ENCODE results near the gene CLCA2. TPM values are rescaled to one million over a fixed set of nuclear protein-coding genes. Genes with fewer than 3 reads are reported as not detected.

The CLCA2 gene
- total and polyA plus RNA-seq, 12 donors: 0.11 to 1.1 (median 0.25) TPM; not detected in 2

- 2 to 6% (median 5%) methylated on average over 4 of the region's 4 CpGs for WGBS, 4 donors
- DNase-seq: peak in 1 of 7 donors; percentile 13
- Histone ChIP-seq H3K27me3 (no peaks in the 10 kb centered on the region), H3K9me3 (replicated peaks in 1 of 3) (no peaks in the 10 kb centered on the region), H3K36me3 (replicated peaks in 1 of 2) (no peaks in the 10 kb centered on the region), H3K4me3 (no peak overlapping the region), H3K4me1 (replicated peaks in 1 of 2) (peaks cover 5 to 42% of the 10 kb centered on the region in 2 donors), H3K27ac (no peak overlapping the region)
- TF ChIP-seq POLR2A (IDR thresholded peaks at IDR 0.05) (no peak), CTCF (IDR thresholded peaks at IDR 0.05) (peak; percentile 50 to 94 (median 86))
- intact Hi-C loops (cut with DNase I): no loop called here
Measured at GRCh38 chr1:86380257-86380861, 43.6 kb upstream of the CLCA2 start.

GRCh38 chr1:86381223-86381622 lies 42.7 kb upstream of the CLCA2 start:
- TF ChIP-seq CTCF (IDR thresholded peaks at IDR 0.05) (no peak), POLR2A (IDR thresholded peaks at IDR 0.05) (no peak)

GRCh38 chr1:86382878-86383277 lies 41.1 kb upstream of the CLCA2 start:
- intact Hi-C loops (cut with DNase I): no loop called here
- peak overlapping the region in 1 of 4 donors; percentile 13 for H3K4me3 ChIP-seq

More at GRCh38 chr1:86381223-86381622, 42.7 kb upstream of the CLCA2 start:
- intact Hi-C loops (cut with DNase I): no loop called here
- no peaks in the 10 kb centered on the region for H3K27me3 ChIP-seq
- H3K9me3 ChIP-seq (replicated peaks in 1 of 3): no peaks in the 10 kb centered on the region
- H3K36me3 ChIP-seq (replicated peaks in 1 of 2): no peaks in the 10 kb centered on the region
- H3K4me3 ChIP-seq: no peak overlapping the region
- no peak overlapping the region for H3K27ac ChIP-seq
- WGBS, 4 donors: 76 to 79% (median 77%) methylated on average over 4 of the region's 4 CpGs
- DNase-seq: no peak
- peaks cover 5 to 42% of the 10 kb centered on the region in 2 donors for H3K4me1 ChIP-seq (replicated peaks in 1 of 2)

More at GRCh38 chr1:86382878-86383277, 41.1 kb upstream of the CLCA2 start:
- Histone ChIP-seq H3K9me3 (replicated peaks in 1 of 3) (no peaks in the 10 kb centered on the region), H3K27ac (no peak overlapping the region), H3K4me1 (replicated peaks in 1 of 2) (peaks cover 5 to 42% of the 10 kb centered on the region in 2 donors), H3K27me3 (no peaks in the 10 kb centered on the region), H3K36me3 (replicated peaks in 1 of 2) (no peaks in the 10 kb centered on the region)
- WGBS, 4 donors: 33 to 49% (median 37%) methylated on average over 1 of the region's 1 CpG
- no peak for DNase-seq
- no peak for TF ChIP-seq POLR2A (IDR thresholded peaks at IDR 0.05)
- no peak for TF ChIP-seq CTCF (IDR thresholded peaks at IDR 0.05)
